Amygdala (tissue), 56 donors: Measurements from ENCODE around the gene USP40.

ENCODE experiments used
- DNase-seq, 56 donors: peaks; one replicate each; lab custom pipeline; 2025; lab: John Stamatoyannopoulos, UW

The USP40 gene

GRCh38 chr2:233433029-233433428 is 133.6 kb downstream of the USP40 start:
- no peak for DNase-seq

GRCh38 chr2:233430651-233431050 is 135.9 kb downstream of the USP40 start:
- no peak for DNase-seq

GRCh38 chr2:233430081-233430480 is 136.5 kb downstream of the USP40 start:
- no peak for DNase-seq

GRCh38 chr2:233429175-233429897 is 137.2 kb downstream of the USP40 start:
- no peak for DNase-seq

- no peak for DNase-seq
Observed at GRCh38 chr2:233428438-233428837, 138.1 kb downstream of the USP40 start.

GRCh38 chr2:233428008-233428407 is 138.6 kb downstream of the USP40 start:
- no peak for DNase-seq

- no peak for DNase-seq
Observed at GRCh38 chr2:233426619-233427342, 139.8 kb downstream of the USP40 start.
